ENCODE data around the gene FBXW8.

GRCh38 chr12:117036547-117036946 lies 125.8 kb downstream of the FBXW8 start:
- TF ChIP-seq CTCF (IDR thresholded peaks at IDR 0.05) = no peak
- no peak for TF ChIP-seq EP300 (IDR thresholded peaks at IDR 0.05)
- TF ChIP-seq POLR2AphosphoS5 (IDR thresholded peaks at IDR 0.05) = no peak
